Mammary epithelial cell (primary cell): Measurements from ENCODE around the gene NRXN2.

Experiments
- EZH2 ChIP-seq: IDR thresholded peaks from 2 replicates; pipeline ENCODE4 v1.6.1; 2012; ENCODE audit warnings: low read length, inconsistent platforms, borderline replicate concordance
- TF ChIP-seq, protein P1 (sequence below), 2 donors: IDR thresholded peaks in 1 of 2; conservative IDR thresholded peaks in 1 of 2; 2 replicates each; pipeline ENCODE4 v1.5.1; 2011 to 2012; ENCODE audit warnings: inconsistent platforms in 2 of 2, low read length in 2 of 2, mild to moderate bottlenecking in 2 of 2, control low read depth in 1 of 2, low read depth in 1 of 2; ENCODE audit not compliant: insufficient read depth in 1 of 2; ENCODE audit errors: extremely low read depth in 1 of 2

DNA sequence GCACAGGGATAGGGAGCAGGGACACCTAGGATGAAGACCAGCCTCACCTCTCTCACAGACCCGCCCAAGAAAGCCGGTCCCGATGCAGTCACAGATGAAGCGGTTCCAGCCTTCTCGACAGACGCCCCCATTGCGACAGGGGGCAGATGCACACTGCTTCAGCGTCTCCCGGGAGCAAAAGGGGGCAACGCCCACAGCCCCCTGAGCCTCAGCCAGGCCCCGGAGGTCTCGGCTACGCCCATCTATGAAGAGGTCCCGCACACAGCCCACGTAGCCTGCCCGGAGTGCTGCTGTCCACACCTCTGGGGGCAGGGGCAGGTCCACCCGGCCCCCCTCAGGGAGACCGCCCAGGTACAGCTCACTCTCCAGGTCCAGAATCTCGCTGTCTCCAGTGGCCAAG, 62.3 kb downstream of the NRXN2 start:
- TF ChIP-seq, protein P1, sequence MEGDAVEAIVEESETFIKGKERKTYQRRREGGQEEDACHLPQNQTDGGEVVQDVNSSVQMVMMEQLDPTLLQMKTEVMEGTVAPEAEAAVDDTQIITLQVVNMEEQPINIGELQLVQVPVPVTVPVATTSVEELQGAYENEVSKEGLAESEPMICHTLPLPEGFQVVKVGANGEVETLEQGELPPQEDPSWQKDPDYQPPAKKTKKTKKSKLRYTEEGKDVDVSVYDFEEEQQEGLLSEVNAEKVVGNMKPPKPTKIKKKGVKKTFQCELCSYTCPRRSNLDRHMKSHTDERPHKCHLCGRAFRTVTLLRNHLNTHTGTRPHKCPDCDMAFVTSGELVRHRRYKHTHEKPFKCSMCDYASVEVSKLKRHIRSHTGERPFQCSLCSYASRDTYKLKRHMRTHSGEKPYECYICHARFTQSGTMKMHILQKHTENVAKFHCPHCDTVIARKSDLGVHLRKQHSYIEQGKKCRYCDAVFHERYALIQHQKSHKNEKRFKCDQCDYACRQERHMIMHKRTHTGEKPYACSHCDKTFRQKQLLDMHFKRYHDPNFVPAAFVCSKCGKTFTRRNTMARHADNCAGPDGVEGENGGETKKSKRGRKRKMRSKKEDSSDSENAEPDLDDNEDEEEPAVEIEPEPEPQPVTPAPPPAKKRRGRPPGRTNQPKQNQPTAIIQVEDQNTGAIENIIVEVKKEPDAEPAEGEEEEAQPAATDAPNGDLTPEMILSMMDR (conservative IDR thresholded peaks at IDR 0.05 in 1 of 2, IDR thresholded peaks at IDR 0.05 in 1 of 2; ENCODE audit: extremely low read depth in 1 of 2, insufficient read depth in 1 of 2, low read depth in 1 of 2, low read length in 2 of 2) = no peak
- no peak for TF ChIP-seq EZH2
